ENCODE data around the gene ADAD2.

- TF ChIP-seq ZEB2 (tag by site-specific recombination; IDR thresholded peaks at IDR 0.05) (no peak), ZNF223 (tag by site-specific recombination; IDR thresholded peaks at IDR 0.05) (no peak), MYNN (tag by site-specific recombination; IDR thresholded peaks at IDR 0.05; ENCODE audit: borderline replicate concordance) (no peak), ZNF530 (tag by site-specific recombination; IDR thresholded peaks at IDR 0.05; ENCODE audit: low read depth) (no peak), CTCF (tag by site-specific recombination; IDR thresholded peaks at IDR 0.05) (no peak), REST (tag by site-specific recombination; IDR thresholded peaks at IDR 0.05) (no peak), ZNF768 (tag by site-specific recombination; IDR thresholded peaks at IDR 0.05) (no peak), ZXDB (tag by site-specific recombination; IDR thresholded peaks at IDR 0.05) (no peak), ZNF146 (tag by site-specific recombination; IDR thresholded peaks at IDR 0.05) (no peak), ZSCAN5A (tag by site-specific recombination; IDR thresholded peaks at IDR 0.05) (no peak), ZNF777 (tag by site-specific recombination; IDR thresholded peaks at IDR 0.05; ENCODE audit: borderline replicate concordance) (no peak), HOXA7 (CRISPR knock-in tag; IDR thresholded peaks at IDR 0.05; ENCODE audit: borderline replicate concordance) (no peak), TRIM28 (IDR thresholded peaks at IDR 0.05; ENCODE audit: borderline replicate concordance, low read length) (no peak)
These were observed 45.7 kb downstream of the ADAD2 start for GRCh38 chr16:84236671-84237070.

Data from HEK293 (cell line).